ENCODE data around the gene AUP1. TPM values are rescaled to one million over a fixed set of nuclear protein-coding genes. Genes with fewer than 3 reads are reported as not detected.

The AUP1 gene
- total and polyA plus RNA-seq, 10 of the 15 experiments (the other 5 are each of a cell fraction or from before 2014, with no cell fraction given) = 39.1 to 215 (median 138) TPM

GRCh38 chr2:74507145-74507925, 22.2 kb downstream of the AUP1 start, which contains the start of gene PCGF1 (continued):
- TF ChIP-seq KLF5 (IDR thresholded peaks at IDR 0.05; ENCODE audit: partially characterized antibody) = peak; percentile 76

GRCh38 chr2:74505448-74506246, 23.9 kb downstream of the AUP1 start:
- POLR2A ChIA-PET = interaction anchor here (1.1 to 5.8 kb wide), 4 partner anchors 12 to 92 kb away, joined by 3 to 33 read pairs (median 4); partner anchors contain the start of genes AUP1 and HTRA2
- no peaks in the 10 kb centered on the region for H3K9me3 ChIP-seq (replicated peaks; ENCODE audit: control insufficient read depth, insufficient read depth, low read length)
- SMC1A ChIA-PET (ENCODE audit: uncharacterized antibody, unreplicated experiment) = interaction anchor here (1.5 to 7.0 kb wide), 6 partner anchors 23 to 81 kb away, joined by 5 to 71 read pairs (median 39); partner anchors contain the start of genes AUP1, CCDC142, DQX1 and HTRA2
- peaks cover 28% of the 10 kb centered on the region for H3K4me1 ChIP-seq (ENCODE audit: control insufficient read depth, insufficient read depth, low read length)
- peak overlapping the region; percentile 53; the same call in 1 of the 2 replicates for H3K4me2 ChIP-seq (ENCODE audit: control insufficient read depth, insufficient read depth)
- H3K79me2 ChIP-seq (ENCODE audit: control insufficient read depth, insufficient read depth, low read length) = peaks cover 12% of the 10 kb centered on the region
- no peak for ATAC-seq
- H4K20me1 ChIP-seq (ENCODE audit: control insufficient read depth, insufficient read depth) = no peaks in the 10 kb centered on the region
- in situ Hi-C loops (cut with MboI) (no loop called here), intact Hi-C loops (cut with micrococcal nuclease; ENCODE audit: unreplicated experiment) (no loop called here)
- peaks cover 0 to 7% of the 10 kb centered on the region in 2 experiments; a peak in 1 of 4 replicates for H3K36me3 ChIP-seq (ENCODE audit: control insufficient read depth in 2 of 2, insufficient read depth in 2 of 2, low read length in 1 of 2)
- DNase-seq (ENCODE audit: low read depth, low spot score) = no peak
- FAIRE-seq = no peak
- RAD21 ChIA-PET (ENCODE audit: unreplicated experiment) = interaction anchor here (1.8 to 5.5 kb wide), 6 partner anchors 25 to 86 kb away, joined by 4 to 61 read pairs (median 16); partner anchors contain the start of genes AUP1, HTRA2 and WBP1
- CTCF ChIA-PET = interaction anchor here (0.5 to 13.9 kb wide), 10 partner anchors 13 to 1100 kb away, joined by 3 to 231 read pairs (median 7); partner anchors contain the start of genes AUP1, DQX1, HTRA2 and WBP1
- peaks cover 4 to 7% of the 10 kb centered on the region in 2 experiments; a peak in 2 of 4 replicates for H3K27me3 ChIP-seq (replicated peaks in 1 of 2; ENCODE audit: control insufficient read depth in 2 of 2, insufficient read depth in 2 of 2, low read length in 1 of 2)
- H3K27ac ChIP-seq (ENCODE audit: control insufficient read depth, insufficient read depth) = no peak overlapping the region
- WGBS (ENCODE audit: insufficient coverage, insufficient replicate concordance, low lambda C conversion rate, missing lambda C conversion rate) = 88% methylated on average over 14 of the region's 14 CpGs
- H3K4me3 ChIP-seq = no peak overlapping the region; the same call in 1 of the 2 replicates
- no peak overlapping the region for H3K9ac ChIP-seq (ENCODE audit: control insufficient read depth, insufficient read depth, low read length)
- H2AFZ ChIP-seq (ENCODE audit: control insufficient read depth, low read depth, low read length) = no peak overlapping the region
- BruUV-seq (replicated peaks) = no TSS peak
- TF ChIP-seq POLR2A (IDR thresholded peaks at IDR 0.05; ENCODE audit: low read depth, low read length) = no peak
- TF ChIP-seq MEF2A (IDR thresholded peaks at IDR 0.05; ENCODE audit: insufficient read depth, low read depth, low read length) = no peak
- no peak for TF ChIP-seq MYB (IDR thresholded peaks at IDR 0.05; ENCODE audit: borderline replicate concordance, low read depth, low read length)
- TF ChIP-seq SPI1 (IDR thresholded peaks at IDR 0.05; ENCODE audit: borderline replicate concordance, insufficient read depth, low read depth, low read length) = no peak
- TF ChIP-seq E2F4 (IDR thresholded peaks at IDR 0.05; ENCODE audit: low read depth, low read length) = no peak
- TF ChIP-seq MTA2 (IDR thresholded peaks at IDR 0.05; ENCODE audit: low read depth) = no peak
- TF ChIP-seq RBBP5 (conservative IDR thresholded peaks at IDR 0.05) = no peak
- no peak for TF ChIP-seq ZNF622 (IDR thresholded peaks at IDR 0.05)
- TF ChIP-seq MLLT1 (IDR thresholded peaks at IDR 0.05) = no peak
- TF ChIP-seq ZBTB11 (CRISPR knock-in tag; IDR thresholded peaks at IDR 0.05) = no peak
- TF ChIP-seq RAD21 (IDR thresholded peaks at IDR 0.05; ENCODE audit: insufficient read depth, low read depth, low read length) = no peak
- TF ChIP-seq SREBF1 (IDR thresholded peaks at IDR 0.05; ENCODE audit: low read length) = no peak
- no peak for TF ChIP-seq NR2F1 (conservative IDR thresholded peaks at IDR 0.05)
- no peak for TF ChIP-seq CREB1 (IDR thresholded peaks at IDR 0.05; ENCODE audit: low read depth)

Data from GM12878 (cell line).